GM23338 (cell line): ENCODE results near the gene ZNF665. TPM values are rescaled to one million over a fixed set of nuclear protein-coding genes. Genes with fewer than 3 reads are reported as not detected.

ENCODE experiments used
- ATAC-seq: fragments of 200-7000 bp; cut with Tn5 transposase; 3 replicates; pipeline ENCODE4 v1.9.1; 2020
- DNase-seq: peaks from one replicate; pipeline ENCODE4 v3.0.0-alpha.2; 2015; ENCODE audit warnings: low spot score
- H2AFZ ChIP-seq: fragments of 200-600 bp; sonication (generic); 2 replicates; pipeline ENCODE4 v1.8.0; 2016; ENCODE audit warnings: antibody characterized with exemption, mild to moderate bottlenecking, moderate library complexity
- H3F3A ChIP-seq: fragments of 200-600 bp; sonication (generic); replicated peaks from 2 replicates; pipeline ENCODE4 v1.8.0; 2017; ENCODE audit warnings: antibody characterized with exemption, mixed run types, low read depth
- H3K27ac ChIP-seq: fragments of 200-600 bp; sonication (generic); 2 replicates; pipeline ENCODE4 v1.6.1; 2016; ENCODE audit warnings: low read depth
- H3K27me3 ChIP-seq: fragments of 200-600 bp; sonication (generic); 2 replicates; pipeline ENCODE4 v1.8.0; 2016; ENCODE audit warnings: mild to moderate bottlenecking, mixed run types, moderate library complexity; ENCODE audit not compliant: insufficient read depth
- H3K36me3 ChIP-seq: fragments of 200-600 bp; sonication (generic); 2 replicates; pipeline ENCODE4 v1.8.0; 2016; ENCODE audit warnings: mild to moderate bottlenecking; ENCODE audit not compliant: insufficient read depth
- H3K4me1 ChIP-seq: fragments of 200-600 bp; sonication (generic); 2 replicates; pipeline ENCODE4 v1.8.0; 2016; ENCODE audit warnings: mild to moderate bottlenecking, moderate library complexity; ENCODE audit not compliant: insufficient read depth
- H3K4me2 ChIP-seq: fragments of 200-600 bp; sonication (generic); 2 replicates; pipeline ENCODE4 v1.7.1; 2017; ENCODE audit warnings: mixed run types
- H3K4me3 ChIP-seq: fragments of 200-600 bp; sonication (generic); 2 replicates; pipeline ENCODE4 v1.6.1; 2016; ENCODE audit warnings: mixed run types
- H3K79me2 ChIP-seq: fragments of 200-600 bp; sonication (generic); replicated peaks from 2 replicates; pipeline ENCODE4 v1.8.0; 2017; ENCODE audit warnings: mild to moderate bottlenecking; ENCODE audit not compliant: insufficient read depth
- H3K9me2 ChIP-seq: fragments of 200-600 bp; sonication (generic); 2 replicates; pipeline ENCODE4 v1.8.0; 2017; ENCODE audit not compliant: insufficient read depth
- H4K20me1 ChIP-seq: fragments of 200-600 bp; sonication (generic); replicated peaks from 2 replicates; pipeline ENCODE4 v1.8.0; 2017; ENCODE audit warnings: mild to moderate bottlenecking; ENCODE audit not compliant: insufficient read depth
- H3K27ac Mint-ChIP-seq: 2 replicates; pipeline ENCODE4 v1.8.0; 2020; ENCODE audit warnings: inconsistent platforms, mild to moderate bottlenecking, moderate library complexity, mixed read lengths
- H3K27me3 Mint-ChIP-seq: 3 replicates; pipeline ENCODE4 v1.8.0; 2022; ENCODE audit warnings: low read depth, mild to moderate bottlenecking, moderate library complexity, mixed read lengths, inconsistent platforms; ENCODE audit not compliant: insufficient read depth, poor library complexity
- H3K36me3 Mint-ChIP-seq: 3 replicates; pipeline ENCODE4 v1.8.0; 2021; ENCODE audit warnings: low read depth, mild to moderate bottlenecking, inconsistent platforms, moderate library complexity, mixed read lengths
- H3K4me1 Mint-ChIP-seq: 3 replicates; pipeline ENCODE4 v1.8.0; 2020; ENCODE audit warnings: mild to moderate bottlenecking, inconsistent platforms, mixed read lengths
- H3K4me3 Mint-ChIP-seq: 3 replicates; pipeline ENCODE4 v1.8.0; 2021; ENCODE audit warnings: moderate library complexity, mild to moderate bottlenecking, inconsistent platforms, mixed read lengths
- H3K9me3 Mint-ChIP-seq: 3 replicates; pipeline ENCODE4 v1.8.0; 2020; ENCODE audit warnings: moderate library complexity, mild to moderate bottlenecking, inconsistent platforms, mixed read lengths
- CREB1 ChIP-seq: fragments of 250-450 bp; sonication (Bioruptor Pico); IDR thresholded peaks from 2 replicates; pipeline ENCODE4 v1.5.0; 2020; ENCODE audit warnings: low read depth, mild to moderate bottlenecking, moderate library complexity
- CTCF ChIP-seq, 2 experiments: fragments of 200-600 bp in 1 of 2; sonication (generic) in 1 of 2; conservative IDR thresholded peaks; 2 replicates each; pipeline versions ENCODE4 v1.5.1 to v1.6.1; 2016 to 2017; ENCODE audit warnings: antibody characterized with exemption in 2 of 2, low read depth in 2 of 2, mild to moderate bottlenecking in 2 of 2, moderate library complexity in 1 of 2
- EZH2 ChIP-seq: fragments of 200-600 bp; sonication (generic); IDR thresholded peaks from one replicate; pipeline ENCODE4 v1.8.0; 2017; ENCODE audit warnings: antibody characterized with exemption, mild to moderate bottlenecking, low read depth; ENCODE audit not compliant: unreplicated experiment
- JUNB ChIP-seq: IDR thresholded peaks from one replicate; pipeline ENCODE4 v1.6.1; 2016; ENCODE audit warnings: antibody characterized with exemption; ENCODE audit not compliant: unreplicated experiment
- NANOG ChIP-seq: IDR thresholded peaks from 2 replicates; pipeline ENCODE4 v1.6.1; 2016; ENCODE audit warnings: antibody characterized with exemption, borderline replicate concordance
- STAT1 ChIP-seq: IDR thresholded peaks from one replicate; pipeline ENCODE4 v1.6.1; 2016; ENCODE audit warnings: antibody characterized with exemption; ENCODE audit not compliant: unreplicated experiment
- ZNF114 ChIP-seq: fragments of 250-450 bp; sonication (Bioruptor Pico); IDR thresholded peaks from 2 replicates; pipeline ENCODE4 v1.5.0; 2020; ENCODE audit warnings: mild to moderate bottlenecking, moderate library complexity
- ZNF331 ChIP-seq: fragments of 250-450 bp; sonication (Bioruptor Pico); IDR thresholded peaks from 2 replicates; pipeline ENCODE4 v1.5.0; 2020; ENCODE audit warnings: low read depth, mild to moderate bottlenecking, moderate library complexity
- polyA plus RNA-seq: library from polyadenylated mRNA; unstranded; fragments of >200 nt; fragmentation: Nextera tagmentation; extraction: Ambion mirVana; gene quantifications from 2 replicates; pipeline ENCODE4 v1.2.1, GENCODE V29; 2016
- total RNA-seq: library from RNA; depleted of rRNA; stranded (reverse); fragments of >200 nt; shearing (Covaris generic); gene quantifications from 2 replicates; pipeline ENCODE4 v1.2.3, GENCODE V29; 2014
- TF ChIP-seq, protein P1 (sequence below): fragments of 250-450 bp; sonication (Bioruptor Pico); IDR thresholded peaks from 2 replicates; pipeline ENCODE4 v1.5.0; 2020; ENCODE audit warnings: mild to moderate bottlenecking, moderate library complexity
- TF ChIP-seq, protein P2 (sequence below): IDR thresholded peaks from 2 replicates; pipeline ENCODE4 v1.6.1; 2016; ENCODE audit warnings: antibody characterized with exemption

Gene ZNF665
- total and polyA plus RNA-seq, 2 experiments from 2014 or later: 3.1 to 3.5 TPM

DNA sequence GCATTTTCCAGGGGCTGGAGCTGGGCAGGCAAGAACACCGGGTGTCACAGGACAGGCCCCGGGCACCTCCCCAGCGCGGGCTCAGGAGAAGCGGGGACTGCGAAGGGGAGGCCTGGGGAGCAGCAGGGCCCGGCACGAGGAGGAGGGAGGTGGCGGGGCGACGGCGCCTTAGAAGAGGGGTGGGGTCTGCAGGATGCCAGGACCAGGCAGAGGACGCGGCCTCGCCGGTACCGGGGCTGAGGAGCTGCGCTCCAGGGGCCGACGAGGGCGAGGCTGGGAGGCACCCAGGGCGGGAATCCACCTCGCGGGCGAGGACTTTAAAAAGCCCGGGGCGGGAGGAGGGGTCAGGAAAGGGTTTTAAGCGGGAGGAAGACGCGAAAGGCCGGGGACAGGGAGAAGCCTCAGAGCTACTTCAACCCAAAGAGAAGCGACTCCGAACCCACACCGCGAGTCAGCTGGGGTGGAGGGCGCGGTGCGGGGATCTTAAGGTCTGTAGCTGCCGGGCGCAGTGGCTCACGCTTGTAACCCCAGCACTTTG lies 35.0 kb downstream of the ZNF665 start:
- DNase-seq: peak; percentile 61
- Mint-ChIP-seq H3K9me3 (peaks cover 23% of the 10 kb centered on the region), H3K36me3 (peaks cover 22% of the 10 kb centered on the region), H3K4me1 (peaks cover 10% of the 10 kb centered on the region), H3K27me3 (peaks cover 17% of the 10 kb centered on the region), H3K4me3 (peak overlapping the region; percentile 79), H3K27ac (no peak overlapping the region)
- Histone ChIP-seq H3F3A (no peaks in the 10 kb centered on the region), H3K79me2 (0 out of 2 replicates have a peak, but pooled peaks cover 14% of the 10 kb centered on the region), H3K27ac (no peak overlapping the region), H3K9me2 (no peaks in the 10 kb centered on the region), H3K4me1 (peaks cover 5% of the 10 kb centered on the region; the same call in 1 of the 2 replicates), H3K36me3 (no peaks in the 10 kb centered on the region), H3K27me3 (0 out of 2 replicates have a peak, but pooled peaks cover 3% of the 10 kb centered on the region), H4K20me1 (peaks cover 16% of the 10 kb centered on the region), H2AFZ (peak overlapping the region; percentile 86), H3K4me3 (peak overlapping the region; percentile 60), H3K4me2 (peak overlapping the region; percentile 75)
- no peak for TF ChIP-seq EZH2
- TF ChIP-seq, protein P1, sequence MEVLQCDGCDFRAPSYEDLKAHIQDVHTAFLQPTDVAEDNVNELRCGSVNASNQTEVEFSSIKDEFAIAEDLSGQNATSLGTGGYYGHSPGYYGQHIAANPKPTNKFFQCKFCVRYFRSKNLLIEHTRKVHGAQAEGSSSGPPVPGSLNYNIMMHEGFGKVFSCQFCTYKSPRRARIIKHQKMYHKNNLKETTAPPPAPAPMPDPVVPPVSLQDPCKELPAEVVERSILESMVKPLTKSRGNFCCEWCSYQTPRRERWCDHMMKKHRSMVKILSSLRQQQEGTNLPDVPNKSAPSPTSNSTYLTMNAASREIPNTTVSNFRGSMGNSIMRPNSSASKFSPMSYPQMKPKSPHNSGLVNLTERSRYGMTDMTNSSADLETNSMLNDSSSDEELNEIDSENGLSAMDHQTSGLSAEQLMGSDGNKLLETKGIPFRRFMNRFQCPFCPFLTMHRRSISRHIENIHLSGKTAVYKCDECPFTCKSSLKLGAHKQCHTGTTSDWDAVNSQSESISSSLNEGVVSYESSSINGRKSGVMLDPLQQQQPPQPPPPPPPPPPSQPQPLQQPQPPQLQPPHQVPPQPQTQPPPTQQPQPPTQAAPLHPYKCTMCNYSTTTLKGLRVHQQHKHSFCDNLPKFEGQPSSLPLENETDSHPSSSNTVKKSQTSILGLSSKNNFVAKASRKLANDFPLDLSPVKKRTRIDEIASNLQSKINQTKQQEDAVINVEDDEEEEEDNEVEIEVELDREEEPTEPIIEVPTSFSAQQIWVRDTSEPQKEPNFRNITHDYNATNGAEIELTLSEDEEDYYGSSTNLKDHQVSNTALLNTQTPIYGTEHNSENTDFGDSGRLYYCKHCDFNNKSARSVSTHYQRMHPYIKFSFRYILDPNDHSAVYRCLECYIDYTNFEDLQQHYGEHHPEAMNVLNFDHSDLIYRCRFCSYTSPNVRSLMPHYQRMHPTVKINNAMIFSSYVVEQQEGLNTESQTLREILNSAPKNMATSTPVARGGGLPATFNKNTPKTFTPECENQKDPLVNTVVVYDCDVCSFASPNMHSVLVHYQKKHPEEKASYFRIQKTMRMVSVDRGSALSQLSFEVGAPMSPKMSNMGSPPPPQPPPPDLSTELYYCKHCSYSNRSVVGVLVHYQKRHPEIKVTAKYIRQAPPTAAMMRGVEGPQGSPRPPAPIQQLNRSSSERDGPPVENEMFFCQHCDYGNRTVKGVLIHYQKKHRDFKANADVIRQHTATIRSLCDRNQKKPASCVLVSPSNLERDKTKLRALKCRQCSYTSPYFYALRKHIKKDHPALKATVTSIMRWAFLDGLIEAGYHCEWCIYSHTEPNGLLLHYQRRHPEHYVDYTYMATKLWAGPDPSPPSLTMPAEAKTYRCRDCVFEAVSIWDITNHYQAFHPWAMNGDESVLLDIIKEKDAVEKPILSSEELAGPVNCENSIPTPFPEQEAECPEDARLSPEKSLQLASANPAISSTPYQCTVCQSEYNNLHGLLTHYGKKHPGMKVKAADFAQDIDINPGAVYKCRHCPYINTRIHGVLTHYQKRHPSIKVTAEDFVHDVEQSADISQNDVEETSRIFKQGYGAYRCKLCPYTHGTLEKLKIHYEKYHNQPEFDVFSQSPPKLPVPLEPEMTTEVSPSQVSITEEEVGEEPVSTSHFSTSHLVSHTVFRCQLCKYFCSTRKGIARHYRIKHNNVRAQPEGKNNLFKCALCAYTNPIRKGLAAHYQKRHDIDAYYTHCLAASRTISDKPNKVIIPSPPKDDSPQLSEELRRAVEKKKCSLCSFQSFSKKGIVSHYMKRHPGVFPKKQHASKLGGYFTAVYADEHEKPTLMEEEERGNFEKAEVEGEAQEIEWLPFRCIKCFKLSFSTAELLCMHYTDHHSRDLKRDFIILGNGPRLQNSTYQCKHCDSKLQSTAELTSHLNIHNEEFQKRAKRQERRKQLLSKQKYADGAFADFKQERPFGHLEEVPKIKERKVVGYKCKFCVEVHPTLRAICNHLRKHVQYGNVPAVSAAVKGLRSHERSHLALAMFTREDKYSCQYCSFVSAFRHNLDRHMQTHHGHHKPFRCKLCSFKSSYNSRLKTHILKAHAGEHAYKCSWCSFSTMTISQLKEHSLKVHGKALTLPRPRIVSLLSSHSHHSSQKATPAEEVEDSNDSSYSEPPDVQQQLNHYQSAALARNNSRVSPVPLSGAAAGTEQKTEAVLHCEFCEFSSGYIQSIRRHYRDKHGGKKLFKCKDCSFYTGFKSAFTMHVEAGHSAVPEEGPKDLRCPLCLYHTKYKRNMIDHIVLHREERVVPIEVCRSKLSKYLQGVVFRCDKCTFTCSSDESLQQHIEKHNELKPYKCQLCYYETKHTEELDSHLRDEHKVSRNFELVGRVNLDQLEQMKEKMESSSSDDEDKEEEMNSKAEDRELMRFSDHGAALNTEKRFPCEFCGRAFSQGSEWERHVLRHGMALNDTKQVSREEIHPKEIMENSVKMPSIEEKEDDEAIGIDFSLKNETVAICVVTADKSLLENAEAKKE (CRISPR knock-in tag): no peak
- no peak for TF ChIP-seq ZNF114 (CRISPR knock-in tag)
- TF ChIP-seq CREB1 (CRISPR knock-in tag): no peak
- TF ChIP-seq NANOG: no peak
- TF ChIP-seq STAT1: no peak
- no peak for TF ChIP-seq JUNB
- no peak for TF ChIP-seq CTCF (conservative IDR thresholded peaks at IDR 0.05; ENCODE audit: low read depth in 2 of 2)
- no peak for TF ChIP-seq ZNF331 (CRISPR knock-in tag)
- TF ChIP-seq, protein P2, sequence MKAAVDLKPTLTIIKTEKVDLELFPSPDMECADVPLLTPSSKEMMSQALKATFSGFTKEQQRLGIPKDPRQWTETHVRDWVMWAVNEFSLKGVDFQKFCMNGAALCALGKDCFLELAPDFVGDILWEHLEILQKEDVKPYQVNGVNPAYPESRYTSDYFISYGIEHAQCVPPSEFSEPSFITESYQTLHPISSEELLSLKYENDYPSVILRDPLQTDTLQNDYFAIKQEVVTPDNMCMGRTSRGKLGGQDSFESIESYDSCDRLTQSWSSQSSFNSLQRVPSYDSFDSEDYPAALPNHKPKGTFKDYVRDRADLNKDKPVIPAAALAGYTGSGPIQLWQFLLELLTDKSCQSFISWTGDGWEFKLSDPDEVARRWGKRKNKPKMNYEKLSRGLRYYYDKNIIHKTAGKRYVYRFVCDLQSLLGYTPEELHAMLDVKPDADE: no peak
- peak; percentile 78 for ATAC-seq
